GM12865 (cell line): ENCODE data around the gene MYH15.

Experiments used
- DNase-seq: peaks from one replicate; pipeline ENCODE4 v3.0.0; 2010; ENCODE audit warnings: low read depth
- H3K4me3 ChIP-seq: 2 replicates; pipeline ENCODE4 v1.5.1; 2011; ENCODE audit warnings: mild to moderate bottlenecking, low read depth, low read length, control low read depth
- CTCF ChIP-seq: IDR thresholded peaks from 2 replicates; pipeline ENCODE4 v1.5.1; 2011; ENCODE audit warnings: low read length, control low read depth, low read depth, inconsistent platforms; ENCODE audit not compliant: insufficient read depth; ENCODE audit errors: missing control alignments

The MYH15 gene

GRCh38 chr3:108548304-108548703 lies 37.9 kb upstream of the MYH15 start:
- H3K4me3 ChIP-seq = no peak overlapping the region
- no peak for DNase-seq
- TF ChIP-seq CTCF = no peak

- no peak for TF ChIP-seq CTCF
- no peak overlapping the region for H3K4me3 ChIP-seq
- no peak for DNase-seq
Measured at GRCh38 chr3:108546692-108547091, 36.3 kb upstream of the MYH15 start.

- DNase-seq = no peak
- no peak overlapping the region for H3K4me3 ChIP-seq
- no peak for TF ChIP-seq CTCF
Measured at GRCh38 chr3:108546247-108546646, 35.9 kb upstream of the MYH15 start.

- no peak for TF ChIP-seq CTCF
- H3K4me3 ChIP-seq = no peak overlapping the region
- no peak for DNase-seq
Measured at GRCh38 chr3:108538083-108538482, 27.7 kb upstream of the MYH15 start.

- peak; percentile 24 for DNase-seq
- no peak overlapping the region for H3K4me3 ChIP-seq
- no peak for TF ChIP-seq CTCF
Measured at GRCh38 chr3:108528459-108529252, 18.3 kb upstream of the MYH15 start.

GRCh38 chr3:108527817-108528216 lies 17.4 kb upstream of the MYH15 start:
- TF ChIP-seq CTCF = no peak
- no peak overlapping the region for H3K4me3 ChIP-seq
- no peak for DNase-seq

GRCh38 chr3:108527109-108527508 lies 16.7 kb upstream of the MYH15 start:
- DNase-seq = no peak
- no peak overlapping the region for H3K4me3 ChIP-seq

More at GRCh38 chr3:108527109-108527508, 16.7 kb upstream of the MYH15 start:
- TF ChIP-seq CTCF = no peak
